ENCODE measurements around the gene WDR88.

Gene WDR88

DNA sequence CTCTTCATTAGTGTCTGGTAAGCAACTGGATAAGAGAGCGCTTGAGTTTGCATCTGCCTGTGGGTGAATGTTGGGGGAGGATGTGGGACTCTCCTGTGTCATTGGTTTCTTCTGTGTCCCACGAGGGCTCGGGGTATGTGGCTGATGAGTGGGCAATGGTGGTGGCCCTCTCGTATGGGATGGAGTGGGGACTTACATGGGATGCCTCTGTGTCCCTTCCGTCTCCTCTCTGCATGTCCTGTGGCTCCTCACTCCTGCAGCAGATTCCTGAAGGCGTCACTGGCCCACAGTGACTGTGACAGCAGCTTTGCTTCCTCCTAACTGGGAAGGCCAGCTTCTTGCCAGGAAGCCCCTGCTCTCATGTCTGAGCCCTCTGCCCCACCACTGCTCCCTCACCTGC, 59.6 kb downstream of the WDR88 start:
- in situ Hi-C loops (cut with MboI; ENCODE audit: low sequenced_read_pairs, unreplicated experiment) = no loop called here
- DNase-seq (ENCODE audit: low spot score) = peak; percentile 6
- TF ChIP-seq, protein P1, sequence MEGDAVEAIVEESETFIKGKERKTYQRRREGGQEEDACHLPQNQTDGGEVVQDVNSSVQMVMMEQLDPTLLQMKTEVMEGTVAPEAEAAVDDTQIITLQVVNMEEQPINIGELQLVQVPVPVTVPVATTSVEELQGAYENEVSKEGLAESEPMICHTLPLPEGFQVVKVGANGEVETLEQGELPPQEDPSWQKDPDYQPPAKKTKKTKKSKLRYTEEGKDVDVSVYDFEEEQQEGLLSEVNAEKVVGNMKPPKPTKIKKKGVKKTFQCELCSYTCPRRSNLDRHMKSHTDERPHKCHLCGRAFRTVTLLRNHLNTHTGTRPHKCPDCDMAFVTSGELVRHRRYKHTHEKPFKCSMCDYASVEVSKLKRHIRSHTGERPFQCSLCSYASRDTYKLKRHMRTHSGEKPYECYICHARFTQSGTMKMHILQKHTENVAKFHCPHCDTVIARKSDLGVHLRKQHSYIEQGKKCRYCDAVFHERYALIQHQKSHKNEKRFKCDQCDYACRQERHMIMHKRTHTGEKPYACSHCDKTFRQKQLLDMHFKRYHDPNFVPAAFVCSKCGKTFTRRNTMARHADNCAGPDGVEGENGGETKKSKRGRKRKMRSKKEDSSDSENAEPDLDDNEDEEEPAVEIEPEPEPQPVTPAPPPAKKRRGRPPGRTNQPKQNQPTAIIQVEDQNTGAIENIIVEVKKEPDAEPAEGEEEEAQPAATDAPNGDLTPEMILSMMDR (IDR thresholded peaks at IDR 0.05; ENCODE audit: borderline replicate concordance, control extremely low read depth, extremely low read depth, insufficient read depth, missing control alignments) = no peak

DNA sequence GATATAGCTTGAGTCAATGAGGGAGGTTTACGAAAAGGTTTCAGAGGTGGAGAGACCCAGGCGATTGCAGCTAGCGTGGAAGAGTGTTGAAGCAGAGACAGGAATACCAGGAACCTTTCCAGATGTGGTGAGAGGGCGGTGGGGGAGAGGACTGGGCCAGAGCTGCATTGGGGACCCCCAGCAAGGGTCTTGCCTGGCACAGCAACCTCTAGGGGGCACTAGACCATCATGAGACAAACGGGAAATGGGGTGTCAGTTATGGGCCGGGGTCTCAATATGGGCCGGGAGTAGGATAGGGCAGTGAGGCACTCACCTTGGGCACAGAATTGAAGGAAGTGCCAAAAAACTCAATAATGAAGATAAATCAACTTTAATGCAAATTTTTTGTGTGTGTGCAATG, 60.1 kb downstream of the WDR88 start:
- TF ChIP-seq, protein P1 (IDR thresholded peaks at IDR 0.05; ENCODE audit: borderline replicate concordance, control extremely low read depth, extremely low read depth, insufficient read depth, missing control alignments) = no peak
- in situ Hi-C loops (cut with MboI; ENCODE audit: low sequenced_read_pairs, unreplicated experiment) = no loop called here
- DNase-seq (ENCODE audit: low spot score) = peak; percentile 24

DNA sequence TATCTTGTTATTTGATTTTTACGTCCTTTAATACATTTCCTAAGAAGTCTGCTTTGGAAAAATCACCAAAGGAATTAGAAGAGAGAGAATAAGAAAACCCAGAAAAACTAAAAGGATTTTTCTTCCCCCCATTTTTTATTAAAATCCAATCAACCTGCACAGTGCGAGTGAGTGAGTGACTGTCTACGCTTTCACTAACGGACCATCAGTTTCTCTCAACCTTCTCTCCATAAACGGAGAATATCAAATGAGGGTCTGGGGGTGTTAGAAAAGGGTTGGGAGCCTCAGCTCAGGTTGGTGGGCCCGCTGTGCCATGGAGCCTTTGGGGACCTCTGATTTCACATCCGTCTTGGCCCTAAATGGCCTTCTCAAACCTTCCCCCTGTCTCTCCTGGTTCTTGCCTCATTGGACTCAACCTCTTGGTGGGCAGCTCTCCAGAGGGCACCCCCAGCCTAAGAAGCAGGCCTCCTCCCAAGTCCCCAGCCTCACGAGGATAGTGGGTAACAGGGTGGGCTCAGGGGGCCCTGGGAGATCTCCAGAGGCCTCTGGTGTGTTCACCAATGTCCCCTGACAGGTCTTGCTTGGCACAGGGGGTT, 61.5 kb downstream of the WDR88 start:
- in situ Hi-C loops (cut with MboI; ENCODE audit: low sequenced_read_pairs, unreplicated experiment) = no loop called here
- no peak for DNase-seq (ENCODE audit: low spot score)
- TF ChIP-seq, protein P1 (IDR thresholded peaks at IDR 0.05; ENCODE audit: borderline replicate concordance, control extremely low read depth, extremely low read depth, insufficient read depth, missing control alignments) = no peak

DNA sequence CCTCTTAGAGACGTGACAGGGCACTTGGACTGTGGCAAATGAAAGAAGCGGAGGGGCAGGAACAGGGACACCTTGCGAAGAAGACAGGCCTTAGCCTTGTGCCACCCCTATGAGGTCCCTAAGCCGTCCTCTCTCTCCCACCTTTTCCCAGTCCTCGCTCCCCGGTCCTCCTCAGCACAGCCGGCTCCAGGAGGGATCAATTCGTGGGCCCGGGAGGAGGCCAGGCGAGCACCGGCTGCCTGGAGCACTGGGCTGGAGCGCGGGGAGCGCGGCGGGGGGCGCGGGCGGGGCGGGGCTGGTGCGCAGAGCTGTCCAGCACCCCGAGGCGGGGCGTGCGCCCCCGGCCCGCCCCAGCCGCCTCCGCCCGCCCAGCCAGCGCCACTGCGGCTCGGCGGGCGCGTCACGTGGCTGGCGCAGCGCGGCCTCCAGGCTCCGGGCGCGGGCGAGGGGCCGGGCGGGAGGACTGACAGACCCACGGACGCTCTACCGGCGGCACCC, 62.0 kb downstream of the WDR88 start, which contains the start of gene LRP3:
TSS of gene LRP3 (plus strand) at position 466 of the 498 bp plus-strand sequence. CDS start 456 bp downstream, outside the sequence.
- TF ChIP-seq, protein P1 (IDR thresholded peaks at IDR 0.05; ENCODE audit: borderline replicate concordance, control extremely low read depth, extremely low read depth, insufficient read depth, missing control alignments) = no peak
- DNase-seq (ENCODE audit: low spot score) = no peak
- in situ Hi-C loops (cut with MboI; ENCODE audit: low sequenced_read_pairs, unreplicated experiment) = no loop called here

DNA sequence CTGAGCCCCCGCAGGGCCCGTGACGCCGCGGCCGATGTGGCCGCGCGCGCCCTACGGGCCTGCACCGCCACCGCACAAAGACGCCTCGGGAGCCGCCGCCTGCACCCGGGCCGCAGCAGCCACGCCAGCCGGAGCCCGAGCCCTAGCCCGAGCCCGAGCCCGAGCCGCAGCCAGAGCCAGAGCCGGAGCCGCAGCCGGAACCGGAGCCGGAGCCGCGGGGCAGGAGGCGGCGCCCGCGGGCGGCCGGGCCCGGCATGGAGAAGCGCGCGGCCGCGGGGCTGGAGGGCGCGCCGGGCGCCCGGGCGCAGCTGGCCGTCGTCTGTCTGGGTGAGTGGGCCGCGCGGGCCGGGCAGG, 62.6 kb downstream of the WDR88 start:
- no peak for DNase-seq (ENCODE audit: low spot score)
- in situ Hi-C loops (cut with MboI; ENCODE audit: low sequenced_read_pairs, unreplicated experiment) = no loop called here

DNA sequence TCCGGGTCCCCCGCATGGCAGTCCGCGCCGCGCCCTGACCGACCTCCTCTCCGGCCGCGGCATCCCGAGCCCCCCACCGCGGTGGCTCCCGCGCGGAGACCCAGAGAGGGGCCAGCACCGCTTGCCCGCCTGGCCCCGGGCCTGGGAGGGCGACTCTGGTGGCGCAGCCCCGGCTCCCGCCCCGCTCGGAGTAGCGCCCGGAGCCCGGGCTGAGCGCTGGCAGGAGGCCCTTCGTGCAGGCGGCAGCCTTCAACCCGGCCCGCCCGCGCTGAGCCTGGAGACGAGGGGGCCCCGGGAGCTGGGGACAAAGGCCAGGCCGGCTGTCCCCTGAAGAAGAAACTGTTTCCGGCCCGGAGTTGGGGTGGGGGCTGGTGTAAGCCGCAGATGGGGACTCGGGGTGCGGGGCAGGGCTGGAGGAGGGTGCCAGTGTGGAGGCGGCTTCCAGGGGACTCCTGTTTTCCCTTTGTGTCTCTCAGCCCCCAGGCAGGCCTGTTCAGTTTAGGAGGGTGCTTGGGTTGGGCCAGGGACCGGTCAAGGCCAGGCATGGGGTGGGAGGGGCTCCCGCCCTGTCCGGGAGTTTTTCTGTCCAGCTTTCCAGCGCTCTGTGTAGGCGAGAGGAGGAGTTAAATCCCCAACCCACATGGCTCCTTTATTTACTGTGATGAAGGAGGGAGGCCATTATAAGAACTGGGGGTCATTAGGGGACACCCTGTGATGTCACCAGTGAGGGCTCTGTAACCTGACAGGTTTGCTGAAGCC, 63.2 kb downstream of the WDR88 start:
- DNase-seq (ENCODE audit: low spot score) = no peak
- TF ChIP-seq, protein P1 (IDR thresholded peaks at IDR 0.05; ENCODE audit: borderline replicate concordance, control extremely low read depth, extremely low read depth, insufficient read depth, missing control alignments) = no peak
- in situ Hi-C loops (cut with MboI; ENCODE audit: low sequenced_read_pairs, unreplicated experiment) = no loop called here

More for the DNA sequence above, 62.6 kb downstream of the WDR88 start:
- TF ChIP-seq, protein P1 (IDR thresholded peaks at IDR 0.05; ENCODE audit: borderline replicate concordance, control extremely low read depth, extremely low read depth, insufficient read depth, missing control alignments) = no peak
